Activated T-helper 17 cell treated with anti-CD3 and anti-CD28 coated beads, Interleukin-2, amount 50 U/mL, for 72 hours (primary cell): ENCODE measurements around the gene CCDC122. TPM values are rescaled to one million over a fixed set of nuclear protein-coding genes. Genes with fewer than 3 reads are reported as not detected.
"Not testable (repeated sequence)": the region's sequence is repeated elsewhere in the genome, so short reads cannot be mapped to it uniquely, and the experiment has no call there.

Experiments used
- ATAC-seq: fragments of 150-1000 bp; cut with Tn5 transposase; replicated peaks from 2 replicates; pipeline ENCODE4 v1.10.0; 2021; ENCODE audit warnings: mild to moderate bottlenecking, moderate library complexity
- H3K27ac Mint-ChIP-seq: one replicate; pipeline ENCODE4 v1.8.0; 2022; ENCODE audit warnings: mixed read lengths
- H3K27me3 Mint-ChIP-seq: one replicate; pipeline ENCODE4 v1.8.0; 2022; ENCODE audit warnings: mixed read lengths
- H3K36me3 Mint-ChIP-seq: one replicate; pipeline ENCODE4 v1.8.0; 2022; ENCODE audit warnings: low read depth, mild to moderate bottlenecking, mixed read lengths
- H3K4me1 Mint-ChIP-seq: one replicate; pipeline ENCODE4 v1.8.0; 2022; ENCODE audit warnings: mixed read lengths
- H3K4me3 Mint-ChIP-seq: one replicate; pipeline ENCODE4 v1.8.0; 2022; ENCODE audit warnings: mild to moderate bottlenecking, mixed read lengths
- H3K9me3 Mint-ChIP-seq: one replicate; pipeline ENCODE4 v1.8.0; 2022; ENCODE audit warnings: mixed read lengths
- total RNA-seq, 2 donors: library from RNA; stranded (reverse); gene quantifications; one replicate each; pipeline ENCODE4 v1.2.3, GENCODE V29; 2022

The CCDC122 gene
- total RNA-seq, 2 donors from 2014 or later: 0.30 to 1.6 TPM

DNA sequence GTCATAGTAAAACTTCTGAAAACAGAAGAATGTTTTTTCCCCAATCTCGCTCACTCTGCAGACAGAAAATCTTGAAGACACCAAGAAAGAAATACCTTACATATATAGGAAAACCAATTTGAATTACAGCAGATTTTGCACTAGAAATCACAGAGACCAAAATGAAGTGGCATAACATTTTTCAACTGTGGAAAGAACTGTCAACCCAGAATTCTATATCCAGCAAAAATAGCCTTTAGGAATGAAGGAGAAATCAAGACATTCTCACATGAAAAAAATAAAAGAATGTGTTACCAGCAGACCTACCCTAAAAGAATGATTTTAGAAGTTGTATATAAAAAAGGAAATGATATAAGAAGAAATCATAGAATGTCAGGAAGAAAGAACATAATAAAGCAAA, 28.7 kb downstream of the CCDC122 start:
- H3K4me1 Mint-ChIP-seq: no peaks in the 10 kb centered on the region
- H3K9me3 Mint-ChIP-seq: peaks cover 47% of the 10 kb centered on the region
- no peak for ATAC-seq
- no peaks in the 10 kb centered on the region for H3K27me3 Mint-ChIP-seq
- no peak overlapping the region for H3K27ac Mint-ChIP-seq
- peaks cover 51% of the 10 kb centered on the region for H3K36me3 Mint-ChIP-seq
- no peak overlapping the region for H3K4me3 Mint-ChIP-seq

DNA sequence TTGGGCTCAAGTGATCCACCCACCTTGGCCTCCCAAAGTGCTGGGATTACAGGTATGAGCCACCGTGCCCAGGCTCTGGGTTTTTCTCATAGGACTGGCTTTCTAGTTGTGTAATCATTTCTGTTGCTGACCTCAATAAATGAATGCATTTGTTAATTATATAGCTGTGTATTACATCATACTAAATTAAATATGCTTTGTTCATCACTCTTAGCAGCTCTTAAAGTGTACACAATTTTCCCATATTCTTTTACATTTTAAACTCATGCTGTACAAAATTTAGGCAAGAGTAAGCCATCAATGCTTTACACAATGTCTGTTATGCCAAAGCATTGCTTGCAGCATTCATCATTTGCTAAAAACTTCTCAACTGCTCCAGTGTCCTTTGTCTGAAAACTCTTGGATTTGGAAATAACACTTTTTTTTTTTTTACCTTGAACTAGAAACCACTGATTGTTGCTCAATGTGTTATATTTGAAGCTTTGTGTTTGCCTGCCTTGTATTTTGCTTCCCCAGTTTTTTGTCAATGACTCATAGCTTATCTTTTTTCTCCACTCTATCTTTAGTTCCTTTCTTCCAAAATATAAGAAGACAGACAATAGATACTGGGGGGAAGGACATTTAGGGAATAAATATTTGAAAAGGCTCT, 31.4 kb downstream of the CCDC122 start:
- Mint-ChIP-seq H3K27me3 (no peaks in the 10 kb centered on the region), H3K36me3 (peaks cover 28% of the 10 kb centered on the region), H3K4me3 (no peak overlapping the region), H3K4me1 (no peaks in the 10 kb centered on the region), H3K9me3 (peaks cover 25% of the 10 kb centered on the region), H3K27ac (no peak overlapping the region)
- ATAC-seq: no peak

DNA sequence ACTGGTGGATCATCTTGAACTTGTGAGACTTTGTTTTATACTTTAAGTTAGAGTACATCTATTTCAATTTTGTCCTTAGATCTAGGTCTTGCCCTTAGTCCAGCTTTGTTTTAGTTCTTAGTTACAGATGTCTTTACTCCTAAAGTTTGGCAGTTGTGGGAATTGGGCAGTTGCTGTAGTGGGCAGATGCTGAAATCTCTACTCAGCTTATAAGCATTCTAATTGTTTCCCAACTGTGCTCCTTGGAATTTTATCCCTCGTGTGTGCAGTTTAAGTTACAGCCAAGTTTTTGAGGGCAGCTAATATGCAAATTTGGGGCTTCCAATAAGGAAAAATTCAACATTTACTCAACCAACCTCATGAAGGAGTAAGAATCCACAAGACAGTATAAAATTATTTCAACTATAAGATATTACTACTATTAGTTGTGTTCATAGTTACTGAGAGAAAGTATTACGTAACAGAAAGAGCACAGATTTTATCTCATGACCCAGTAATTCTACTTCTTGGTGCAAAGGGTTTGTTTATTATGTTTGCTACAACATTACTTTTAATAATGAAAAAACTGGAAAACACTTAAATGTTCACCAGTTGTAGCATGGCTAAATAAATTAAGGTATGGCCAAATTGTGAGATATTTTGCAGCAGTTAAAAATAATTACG, 32.9 kb downstream of the CCDC122 start:
- H3K27ac Mint-ChIP-seq: no peak overlapping the region
- H3K9me3 Mint-ChIP-seq: peaks cover 18% of the 10 kb centered on the region
- no peaks in the 10 kb centered on the region for H3K27me3 Mint-ChIP-seq
- H3K36me3 Mint-ChIP-seq: peaks cover 19% of the 10 kb centered on the region
- ATAC-seq: no peak
- no peaks in the 10 kb centered on the region for H3K4me1 Mint-ChIP-seq
- H3K4me3 Mint-ChIP-seq: no peak overlapping the region

DNA sequence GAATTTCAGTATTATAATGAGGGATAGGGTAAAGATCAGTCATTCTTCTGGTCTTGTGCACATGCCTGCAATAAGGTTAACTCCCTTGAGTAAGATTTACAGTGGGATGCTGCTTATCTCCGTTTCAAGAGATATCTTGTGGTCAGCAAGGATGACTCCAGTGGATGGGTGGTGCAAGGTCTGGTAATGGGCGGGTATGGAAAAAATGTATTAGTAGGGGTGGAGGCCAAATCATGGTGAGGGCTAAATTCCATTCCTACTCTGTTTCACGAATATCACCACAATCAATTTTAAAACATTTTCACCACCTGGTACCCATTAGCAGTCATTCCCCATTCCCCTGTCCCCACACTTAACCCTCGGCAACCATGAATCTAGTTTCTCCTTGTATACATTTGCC, 40.6 kb downstream of the CCDC122 start:
- no peak overlapping the region for H3K4me3 Mint-ChIP-seq
- H3K4me1 Mint-ChIP-seq: no peaks in the 10 kb centered on the region
- H3K9me3 Mint-ChIP-seq: peaks cover 6% of the 10 kb centered on the region
- H3K36me3 Mint-ChIP-seq: no peaks in the 10 kb centered on the region
- no peak overlapping the region for H3K27ac Mint-ChIP-seq
- no peak for ATAC-seq
- no peaks in the 10 kb centered on the region for H3K27me3 Mint-ChIP-seq

DNA sequence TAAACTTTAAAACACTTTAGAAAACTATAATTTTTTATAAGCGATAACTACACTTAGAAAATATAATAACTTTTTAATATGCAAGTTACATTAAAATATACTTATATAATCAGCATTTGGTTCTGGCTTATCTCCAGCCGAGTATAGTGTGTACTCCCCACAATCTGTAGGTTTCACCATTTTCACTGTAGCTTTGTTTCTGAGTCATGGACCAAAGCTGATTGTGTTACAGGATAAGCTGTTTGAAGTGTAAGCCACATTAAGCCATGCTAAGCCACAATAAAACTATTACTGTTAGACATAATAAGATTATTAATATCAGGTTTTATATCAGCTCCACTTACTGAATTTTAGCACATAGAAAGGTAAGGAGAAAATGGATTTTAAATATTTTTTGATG, 43.8 kb downstream of the CCDC122 start:
- Mint-ChIP-seq H3K27ac (no peak overlapping the region), H3K27me3 (peaks cover 14% of the 10 kb centered on the region), H3K4me1 (no peaks in the 10 kb centered on the region), H3K9me3 (no peaks in the 10 kb centered on the region), H3K36me3 (no peaks in the 10 kb centered on the region), H3K4me3 (no peak overlapping the region)
- no peak for ATAC-seq

DNA sequence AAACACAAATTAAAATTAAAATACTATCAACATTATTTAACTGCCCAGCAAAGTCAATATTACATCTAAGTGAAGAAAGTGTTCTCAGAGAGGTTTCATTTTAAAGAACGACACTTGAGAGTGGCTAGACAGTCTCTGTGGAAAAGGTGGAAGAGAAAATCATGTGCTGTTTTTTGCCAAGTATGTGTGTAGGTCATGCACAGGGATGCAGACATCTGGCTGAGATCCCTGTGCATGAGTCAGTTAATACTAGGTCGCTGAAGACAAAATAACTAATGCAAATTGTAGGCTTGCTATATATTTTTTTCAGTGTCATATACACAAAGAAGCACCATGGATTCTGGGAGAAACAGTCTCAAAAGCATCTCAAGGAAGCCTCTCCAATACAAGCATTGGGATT, 48.5 kb downstream of the CCDC122 start:
- H3K9me3 Mint-ChIP-seq: no peaks in the 10 kb centered on the region
- no peak for ATAC-seq
- no peak overlapping the region for H3K27ac Mint-ChIP-seq
- no peaks in the 10 kb centered on the region for H3K36me3 Mint-ChIP-seq
- H3K4me1 Mint-ChIP-seq: no peaks in the 10 kb centered on the region
- H3K4me3 Mint-ChIP-seq: no peak overlapping the region
- peaks cover 20% of the 10 kb centered on the region for H3K27me3 Mint-ChIP-seq

DNA sequence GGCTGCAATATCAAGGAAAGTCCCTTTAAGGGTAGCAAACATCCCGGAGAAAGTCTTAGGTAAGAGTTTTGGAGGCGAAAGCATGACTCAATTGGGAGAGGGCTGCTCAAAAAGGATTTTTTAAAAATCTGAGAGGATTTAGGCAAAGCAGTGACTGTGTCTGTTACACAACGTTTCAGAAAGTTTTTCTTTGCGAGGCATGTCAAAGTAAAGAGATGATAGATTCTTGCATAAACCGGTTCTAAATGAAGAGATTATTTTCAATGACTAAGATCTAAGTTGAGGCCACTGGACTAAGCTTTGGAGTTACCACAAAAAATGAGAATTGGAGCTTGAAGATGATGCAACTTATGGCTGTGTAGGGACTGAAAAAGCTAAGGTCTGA, 49.1 kb downstream of the CCDC122 start:
- no peak for ATAC-seq
- H3K4me1 Mint-ChIP-seq: no peaks in the 10 kb centered on the region
- no peak overlapping the region for H3K4me3 Mint-ChIP-seq
- no peak overlapping the region for H3K27ac Mint-ChIP-seq
- no peaks in the 10 kb centered on the region for H3K9me3 Mint-ChIP-seq
- no peaks in the 10 kb centered on the region for H3K36me3 Mint-ChIP-seq
- peaks cover 22% of the 10 kb centered on the region for H3K27me3 Mint-ChIP-seq

DNA sequence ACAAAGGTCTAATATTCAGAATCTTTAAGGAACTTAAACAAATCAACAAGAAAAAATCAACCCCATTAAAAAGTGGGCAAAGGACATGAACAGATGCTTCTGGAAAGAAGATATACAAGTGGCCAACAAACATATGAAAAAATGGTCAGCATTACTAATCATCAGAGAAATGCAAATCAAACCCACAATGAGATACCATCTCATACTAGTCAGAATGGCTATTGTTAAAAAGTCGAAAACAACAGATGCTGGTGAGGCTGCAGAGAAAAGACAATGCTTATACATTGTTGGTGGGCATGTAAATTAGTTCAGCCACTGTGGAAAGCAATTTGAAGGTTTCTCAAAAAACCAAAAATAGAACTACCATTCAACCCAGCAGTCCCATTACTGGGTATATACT, 54.9 kb downstream of the CCDC122 start:
- not testable (repeated sequence) for H3K36me3 Mint-ChIP-seq, H3K4me1 Mint-ChIP-seq, ATAC-seq, H3K4me3 Mint-ChIP-seq, H3K27me3 Mint-ChIP-seq, H3K9me3 Mint-ChIP-seq, H3K27ac Mint-ChIP-seq

DNA sequence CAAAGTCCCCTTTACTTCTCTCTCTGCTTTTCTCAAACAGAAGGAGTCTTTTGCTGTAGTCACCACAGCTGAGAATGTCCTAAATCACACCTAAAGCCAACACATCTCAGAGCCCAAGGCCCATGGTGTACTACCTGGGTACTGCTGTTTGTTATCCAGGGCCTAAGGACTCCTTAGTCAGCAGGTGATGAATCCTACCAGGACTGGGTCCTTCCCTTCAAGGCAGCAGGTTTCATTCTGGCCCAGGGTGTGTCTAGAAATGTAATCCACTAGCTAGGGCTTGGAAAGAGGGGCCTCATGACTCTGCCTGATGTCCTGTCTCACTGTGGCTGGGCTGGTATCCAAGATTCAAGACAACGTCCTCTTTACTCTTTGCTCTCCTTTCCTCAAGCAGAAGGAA, 56.6 kb downstream of the CCDC122 start:
- no peaks in the 10 kb centered on the region for H3K9me3 Mint-ChIP-seq
- H3K4me1 Mint-ChIP-seq: no peaks in the 10 kb centered on the region
- H3K4me3 Mint-ChIP-seq: no peak overlapping the region
- no peak overlapping the region for H3K27ac Mint-ChIP-seq
- H3K27me3 Mint-ChIP-seq: peaks cover 11% of the 10 kb centered on the region
- H3K36me3 Mint-ChIP-seq: no peaks in the 10 kb centered on the region
- ATAC-seq: no peak

DNA sequence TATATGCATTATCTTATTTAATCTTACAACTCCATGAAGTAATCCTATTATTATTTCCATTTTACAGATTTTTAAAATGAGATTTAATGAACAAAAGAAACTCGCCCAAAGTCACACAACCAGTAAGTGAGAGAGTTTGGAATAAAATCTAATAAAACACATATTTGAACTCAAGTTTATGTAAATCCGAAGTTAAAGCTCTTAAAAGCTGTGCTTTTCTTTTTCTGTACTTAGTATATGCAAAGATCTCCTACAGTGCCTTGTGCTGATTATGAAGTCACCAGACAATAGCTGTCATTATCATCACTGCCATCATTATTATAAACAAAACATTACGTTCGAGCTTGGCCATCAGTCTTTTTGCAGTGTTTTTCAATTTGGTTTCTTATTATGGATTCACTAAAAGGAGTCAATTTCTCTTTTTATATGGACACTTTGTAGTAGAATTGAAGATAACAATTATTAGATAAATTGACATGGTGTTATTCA, 63.1 kb downstream of the CCDC122 start:
- Mint-ChIP-seq H3K36me3 (no peaks in the 10 kb centered on the region), H3K4me3 (no peak overlapping the region), H3K9me3 (no peaks in the 10 kb centered on the region), H3K27me3 (peaks cover 29% of the 10 kb centered on the region), H3K4me1 (no peaks in the 10 kb centered on the region), H3K27ac (no peak overlapping the region)
- no peak for ATAC-seq

DNA sequence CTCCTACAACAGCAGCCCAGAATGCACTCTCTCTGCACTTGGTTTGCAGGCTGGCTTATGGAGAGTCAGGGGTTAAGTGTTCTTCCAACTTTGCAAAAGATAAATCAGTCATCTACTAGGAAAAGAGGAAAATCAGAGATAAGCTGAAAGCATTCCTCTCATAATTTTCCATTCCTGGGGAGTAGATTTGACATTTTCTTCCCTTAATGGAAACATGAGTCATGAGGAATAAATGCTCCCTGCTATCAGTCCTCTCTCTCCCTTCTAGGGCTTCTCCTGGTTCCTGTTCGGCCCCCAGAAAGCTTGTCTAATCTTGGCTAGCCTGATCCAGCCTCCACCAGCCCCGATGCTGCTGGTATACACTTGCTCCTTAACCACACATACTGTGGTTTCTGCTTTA, 64.3 kb downstream of the CCDC122 start:
- no peak for ATAC-seq
- Mint-ChIP-seq H3K4me1 (no peaks in the 10 kb centered on the region), H3K9me3 (no peaks in the 10 kb centered on the region), H3K4me3 (no peak overlapping the region), H3K27ac (no peak overlapping the region), H3K36me3 (no peaks in the 10 kb centered on the region), H3K27me3 (peaks cover 33% of the 10 kb centered on the region)

DNA sequence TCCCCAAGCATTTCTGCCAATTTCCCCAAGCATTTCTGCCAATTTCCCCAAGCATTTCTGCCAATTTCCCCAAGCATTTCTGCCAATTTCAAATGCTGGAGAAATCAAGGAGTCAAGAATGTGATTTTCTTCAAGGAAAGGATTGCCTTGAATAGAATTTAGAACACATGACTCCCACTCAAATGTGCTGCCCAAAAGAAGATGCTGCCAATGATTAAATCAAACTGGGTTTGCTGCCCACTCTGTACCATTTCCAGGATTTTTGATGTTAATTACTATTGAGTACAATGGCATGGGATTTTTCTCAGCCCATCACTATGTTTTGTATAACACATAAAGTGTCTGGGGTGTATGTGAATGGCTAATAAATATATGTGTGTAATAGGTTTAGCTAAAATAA, 70.9 kb downstream of the CCDC122 start:
- Mint-ChIP-seq H3K27ac (no peak overlapping the region), H3K4me1 (peaks cover 4% of the 10 kb centered on the region)

DNA sequence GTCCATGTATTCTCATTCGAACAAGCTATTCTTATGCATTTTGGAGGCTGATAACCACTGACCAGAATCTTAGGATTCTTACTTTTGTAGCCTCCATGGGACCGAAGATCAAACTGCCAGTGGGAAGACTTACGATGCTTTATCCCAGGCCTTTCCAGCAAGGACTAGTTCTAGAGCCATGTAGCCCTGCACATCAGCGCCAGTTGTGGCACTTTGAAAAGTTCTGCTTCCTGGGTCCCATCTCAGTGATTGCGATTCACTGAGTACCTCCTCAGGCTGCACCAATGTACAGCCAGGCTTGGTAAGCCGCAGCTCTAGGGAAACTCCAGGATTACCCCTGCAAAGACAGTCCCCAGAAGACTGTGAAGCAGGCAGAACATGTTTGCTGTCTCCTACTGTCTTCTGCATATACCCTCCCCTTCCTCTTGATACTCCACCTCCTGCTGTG, 73.8 kb downstream of the CCDC122 start:
- peaks cover 4% of the 10 kb centered on the region for H3K4me1 Mint-ChIP-seq
- no peaks in the 10 kb centered on the region for H3K36me3 Mint-ChIP-seq
- H3K27me3 Mint-ChIP-seq: peaks cover 18% of the 10 kb centered on the region
- H3K27ac Mint-ChIP-seq: no peak overlapping the region
- no peak for ATAC-seq
- H3K9me3 Mint-ChIP-seq: no peaks in the 10 kb centered on the region
- H3K4me3 Mint-ChIP-seq: no peak overlapping the region

More for the DNA sequence above, 70.9 kb downstream of the CCDC122 start:
- Mint-ChIP-seq H3K4me3 (no peak overlapping the region), H3K36me3 (no peaks in the 10 kb centered on the region), H3K9me3 (no peaks in the 10 kb centered on the region), H3K27me3 (peaks cover 25% of the 10 kb centered on the region)
- no peak for ATAC-seq

DNA sequence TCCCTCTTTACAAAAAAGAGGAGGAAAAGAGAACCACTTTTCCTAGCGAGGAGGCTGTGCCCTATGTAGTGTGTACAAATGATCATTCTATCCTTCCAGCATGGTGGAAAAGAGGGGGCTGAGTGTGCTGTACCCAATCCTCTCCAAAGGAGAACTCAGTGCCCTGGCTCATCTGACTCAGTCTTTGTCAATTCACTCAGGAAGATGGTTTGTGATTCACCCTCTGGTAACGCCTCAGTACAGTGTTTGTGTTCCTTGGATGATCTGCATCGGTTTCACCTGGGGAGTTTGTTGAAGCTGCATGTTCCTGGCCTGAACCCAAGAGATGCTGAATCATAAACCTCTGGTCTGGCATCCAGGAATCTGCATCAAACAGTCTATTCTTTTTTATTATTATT, 74.5 kb downstream of the CCDC122 start:
- Mint-ChIP-seq H3K36me3 (no peaks in the 10 kb centered on the region), H3K4me3 (no peak overlapping the region), H3K4me1 (peaks cover 4% of the 10 kb centered on the region), H3K9me3 (no peaks in the 10 kb centered on the region), H3K27me3 (peaks cover 15% of the 10 kb centered on the region), H3K27ac (no peak overlapping the region)
- peak; percentile 95 for ATAC-seq

DNA sequence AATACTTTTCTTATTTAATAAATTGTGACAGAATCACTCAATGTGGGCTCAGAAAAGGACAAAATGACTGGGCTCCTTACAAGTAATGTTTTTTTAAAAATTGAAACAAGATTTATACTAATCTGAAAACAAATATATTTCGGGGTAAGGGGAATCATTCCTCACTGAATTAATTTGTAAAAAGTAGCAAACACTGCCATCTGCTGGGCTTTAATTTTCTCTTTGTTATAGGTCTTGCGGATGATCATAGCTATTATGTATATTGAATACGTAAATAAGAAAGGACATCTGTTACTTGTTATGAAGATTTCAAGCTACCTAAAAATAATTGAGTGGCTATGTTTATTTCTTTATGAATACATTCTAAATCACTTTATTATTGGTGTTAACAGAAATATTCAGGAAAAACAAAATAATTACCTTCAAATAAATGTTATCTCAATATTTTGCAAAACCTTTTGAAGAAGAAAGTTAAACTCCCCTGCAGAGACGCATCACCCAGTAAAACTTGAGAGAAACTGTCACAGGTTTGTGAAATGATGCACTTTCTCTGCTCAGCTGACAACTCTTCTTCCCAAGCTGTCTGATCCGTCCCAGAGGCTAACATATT, 75.0 kb downstream of the CCDC122 start:
- no peaks in the 10 kb centered on the region for H3K36me3 Mint-ChIP-seq
- H3K4me1 Mint-ChIP-seq: peaks cover 4% of the 10 kb centered on the region
- peak; percentile 29 for ATAC-seq
- H3K27ac Mint-ChIP-seq: no peak overlapping the region
- no peak overlapping the region for H3K4me3 Mint-ChIP-seq
- H3K9me3 Mint-ChIP-seq: no peaks in the 10 kb centered on the region
- peaks cover 16% of the 10 kb centered on the region for H3K27me3 Mint-ChIP-seq
